ENCODE measurements around the gene RPF1. TPM values are rescaled to one million over a fixed set of nuclear protein-coding genes. Genes with fewer than 3 reads are reported as not detected.
A peak's percentile ranks its signal among the peaks of the same experiment; 100 is the strongest.
"Not testable (repeated sequence)": the region's sequence is repeated elsewhere in the genome, so short reads cannot be mapped to it uniquely, and the experiment has no call there.

RPF1 gene
- total RNA-seq, 2 experiments from 2014 or later: 67.6 to 69.4 TPM

GRCh38 chr1:84434801-84435549, 44.1 kb upstream of the RPF1 start:
- ChIA-PET POLR2A (interaction anchor here (1.1 to 7.6 kb wide), 9 partner anchors 17 to 842 kb away, joined by 3 to 87 read pairs (median 6); partner anchors contain the start of genes BCL10, CTBS, GNG5 and PRKACB), CTCF (interaction anchor here (0.7 to 3.4 kb wide), 7 partner anchors 13 to 514 kb away, joined by 3 to 24 read pairs (median 4); partner anchors contain the start of gene PRKACB)
- H3K9me3 ChIP-seq (ENCODE audit: control insufficient read depth in 1 of 2, insufficient read depth in 1 of 2, low read length in 2 of 2): no peaks in the 10 kb centered on the region
- intact Hi-C loops (cut with DNase I, micrococcal nuclease): loop anchor here (2.0 to 10.0 kb wide), 6 partner anchors 130 to 503 kb away; partner anchors contain the start of genes SAMD13 (in 1 of the 2) and SSX2IP (in 1 of the 2)
- H3K27me3 ChIP-seq (ENCODE audit: control insufficient read depth in 1 of 2, insufficient read depth in 2 of 2, low read length in 2 of 2): no peaks in the 10 kb centered on the region
- Mint-ChIP-seq H3K9me3 (peaks cover 3% of the 10 kb centered on the region), H3K4me3 (no peak overlapping the region), H3K27ac (no peak overlapping the region), H3K36me3 (ENCODE audit: low read depth) (no peaks in the 10 kb centered on the region), H3K4me1 (ENCODE audit: low read depth) (peaks cover 11% of the 10 kb centered on the region), H3K27me3 (no peaks in the 10 kb centered on the region)
- peak overlapping the region; percentile 33 to 67 for H3K27ac ChIP-seq (ENCODE audit: low read depth in 1 of 2, low read length in 2 of 2)
- no peaks in the 10 kb centered on the region for H3K36me3 ChIP-seq (ENCODE audit: insufficient read depth, low read length)
- ATAC-seq (ENCODE audit: poor library complexity) (peak; percentile 41), DNase-seq (peak in 3 of 14 experiments; percentile 44 to 56 (median 50))
- TF ChIP-seq CTCF (IDR thresholded peaks at IDR 0.05): no peak
- H3K4me1 ChIP-seq (ENCODE audit: insufficient read depth, low read length): peaks cover 25% of the 10 kb centered on the region
- H3K4me3 ChIP-seq (ENCODE audit: low read length): peak overlapping the region; percentile 5

DNA sequence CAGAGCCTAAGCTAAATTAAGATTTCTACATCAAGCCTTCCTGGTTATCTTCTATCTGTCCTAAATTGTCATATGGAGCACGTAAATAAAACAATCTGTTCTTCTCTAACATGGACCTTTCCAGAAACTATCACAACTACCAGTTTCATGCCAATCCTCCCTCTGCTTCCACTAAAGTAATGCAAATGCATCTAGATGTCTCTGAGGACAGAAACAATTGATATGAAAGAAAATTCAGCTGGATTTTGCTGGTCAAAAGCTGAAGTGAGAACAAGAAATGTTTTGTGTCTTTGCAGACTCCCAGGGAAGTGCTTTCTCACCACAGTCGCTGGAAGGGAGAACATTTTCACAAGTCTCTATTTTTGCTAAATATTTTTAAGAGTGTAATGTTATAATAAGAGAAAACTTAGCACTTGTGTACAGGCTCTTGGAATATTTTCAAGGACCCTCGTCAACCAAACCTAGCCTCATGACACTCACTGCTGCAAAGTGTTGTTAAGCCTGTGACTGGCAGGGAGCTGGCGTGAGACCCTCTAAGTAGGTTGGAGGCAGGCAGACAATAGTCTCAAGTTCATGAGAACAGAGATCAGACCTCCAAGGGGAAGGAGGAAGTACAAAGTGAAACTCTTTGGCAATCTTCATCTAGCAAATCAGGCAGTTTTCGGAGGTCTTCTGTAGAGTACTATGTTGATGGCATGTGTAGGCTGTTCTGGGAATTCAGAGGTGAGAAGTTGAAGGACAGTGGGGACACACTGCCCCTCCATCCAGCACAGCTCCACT, 42.0 kb upstream of the RPF1 start:
- Histone ChIP-seq H3K36me3 (ENCODE audit: insufficient read depth, low read length) (no peaks in the 10 kb centered on the region), H3K4me1 (ENCODE audit: insufficient read depth, low read length) (peaks cover 25% of the 10 kb centered on the region), H3K27ac (ENCODE audit: low read depth in 1 of 2, low read length in 2 of 2) (no peak overlapping the region), H3K27me3 (ENCODE audit: control insufficient read depth in 1 of 2, insufficient read depth in 2 of 2, low read length in 2 of 2) (no peaks in the 10 kb centered on the region), H3K4me3 (ENCODE audit: low read length) (peak overlapping the region; percentile 19), H3K9me3 (ENCODE audit: control insufficient read depth in 1 of 2, insufficient read depth in 1 of 2, low read length in 2 of 2) (no peaks in the 10 kb centered on the region)
- Mint-ChIP-seq H3K27me3 (no peaks in the 10 kb centered on the region), H3K36me3 (ENCODE audit: low read depth) (no peaks in the 10 kb centered on the region), H3K4me1 (ENCODE audit: low read depth) (peaks cover 13% of the 10 kb centered on the region), H3K9me3 (no peaks in the 10 kb centered on the region), H3K27ac (no peak overlapping the region), H3K4me3 (no peak overlapping the region)
- peak in 4 of 14 experiments; percentile 18 to 49 (median 32) for DNase-seq
- ATAC-seq (ENCODE audit: poor library complexity): peak; percentile 20
- no peak for TF ChIP-seq CTCF (IDR thresholded peaks at IDR 0.05)
- CTCF ChIA-PET: interaction anchor here (1.3 to 1.7 kb wide), 2 partner anchors 43 to 296 kb away, joined by 3 to 5 read pairs; no protein-coding TSS in a partner anchor
- intact Hi-C loops (cut with DNase I, micrococcal nuclease): loop anchor here (5.0 to 10.0 kb wide), 5 partner anchors 132 to 505 kb away; partner anchors contain the start of genes SAMD13 (in 1 of the 2) and SSX2IP (in 1 of the 2)
- POLR2A ChIA-PET: interaction anchor here (0.6 to 7.6 kb wide), 6 partner anchors 42 to 296 kb away, joined by 3 to 87 read pairs (median 4); partner anchors contain the start of genes CTBS, PRKACB, RPF1 and SAMD13

DNA sequence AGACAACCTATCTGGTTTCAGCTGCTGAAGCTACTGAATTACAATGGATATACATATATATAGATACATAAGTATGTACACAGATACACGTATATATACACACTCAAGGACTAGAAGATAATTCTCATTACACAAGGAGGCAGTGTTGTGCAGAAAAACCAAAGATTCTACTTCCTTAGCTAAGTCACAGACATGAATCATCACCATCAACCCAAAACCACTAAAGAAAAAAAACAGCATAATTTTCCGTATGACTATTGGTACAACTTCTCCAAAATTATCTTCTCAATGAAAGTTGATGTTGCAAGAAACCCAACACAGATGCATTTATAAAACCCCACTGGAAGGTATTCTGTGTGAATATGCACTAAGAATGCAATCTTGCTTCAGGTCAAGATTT, 36.8 kb upstream of the RPF1 start:
- H3K4me1 ChIP-seq (ENCODE audit: insufficient read depth, low read length): peaks cover 17% of the 10 kb centered on the region
- H3K27ac ChIP-seq (ENCODE audit: low read depth in 1 of 2, low read length in 2 of 2): no peak overlapping the region
- Mint-ChIP-seq H3K27me3 (peaks cover 15% of the 10 kb centered on the region), H3K27ac (peak overlapping the region; percentile 1), H3K4me1 (ENCODE audit: low read depth) (peaks cover 11% of the 10 kb centered on the region), H3K36me3 (ENCODE audit: low read depth) (no peaks in the 10 kb centered on the region), H3K9me3 (no peaks in the 10 kb centered on the region), H3K4me3 (peak overlapping the region; percentile 5)
- H3K36me3 ChIP-seq (ENCODE audit: insufficient read depth, low read length): no peaks in the 10 kb centered on the region
- H3K4me3 ChIP-seq (ENCODE audit: low read length): no peak overlapping the region
- TF ChIP-seq CTCF (IDR thresholded peaks at IDR 0.05): peak; percentile 69
- intact Hi-C loops (cut with DNase I, micrococcal nuclease): loop anchor here (1.0 to 5.0 kb wide), 9 partner anchors 37 to 493 kb away; partner anchors contain the start of genes CTBS (in 1 of the 2), GNG5 (in 1 of the 2), RPF1 (in 1 of the 2) and SPATA1 (in 1 of the 2)
- POLR2A ChIA-PET: interaction anchor here (0.7 to 2.1 kb wide), 10 partner anchors 10 to 301 kb away, joined by 3 to 21 read pairs (median 5); partner anchors contain the start of genes CTBS, GNG5, PRKACB and RPF1
- H3K9me3 ChIP-seq (ENCODE audit: control insufficient read depth in 1 of 2, insufficient read depth in 1 of 2, low read length in 2 of 2): no peaks in the 10 kb centered on the region
- no peaks in the 10 kb centered on the region for H3K27me3 ChIP-seq (ENCODE audit: control insufficient read depth in 1 of 2, insufficient read depth in 2 of 2, low read length in 2 of 2)
- CTCF ChIA-PET: interaction anchor here (0.6 to 2.2 kb wide), 31 partner anchors 9 to 502 kb away, joined by 3 to 14 read pairs (median 5); partner anchors contain the start of genes CTBS, GNG5, PRKACB and SPATA1
- peak in 4 of 14 experiments; percentile 7 to 89 (median 86) for DNase-seq
- peak; percentile 98 for ATAC-seq (ENCODE audit: poor library complexity)

DNA sequence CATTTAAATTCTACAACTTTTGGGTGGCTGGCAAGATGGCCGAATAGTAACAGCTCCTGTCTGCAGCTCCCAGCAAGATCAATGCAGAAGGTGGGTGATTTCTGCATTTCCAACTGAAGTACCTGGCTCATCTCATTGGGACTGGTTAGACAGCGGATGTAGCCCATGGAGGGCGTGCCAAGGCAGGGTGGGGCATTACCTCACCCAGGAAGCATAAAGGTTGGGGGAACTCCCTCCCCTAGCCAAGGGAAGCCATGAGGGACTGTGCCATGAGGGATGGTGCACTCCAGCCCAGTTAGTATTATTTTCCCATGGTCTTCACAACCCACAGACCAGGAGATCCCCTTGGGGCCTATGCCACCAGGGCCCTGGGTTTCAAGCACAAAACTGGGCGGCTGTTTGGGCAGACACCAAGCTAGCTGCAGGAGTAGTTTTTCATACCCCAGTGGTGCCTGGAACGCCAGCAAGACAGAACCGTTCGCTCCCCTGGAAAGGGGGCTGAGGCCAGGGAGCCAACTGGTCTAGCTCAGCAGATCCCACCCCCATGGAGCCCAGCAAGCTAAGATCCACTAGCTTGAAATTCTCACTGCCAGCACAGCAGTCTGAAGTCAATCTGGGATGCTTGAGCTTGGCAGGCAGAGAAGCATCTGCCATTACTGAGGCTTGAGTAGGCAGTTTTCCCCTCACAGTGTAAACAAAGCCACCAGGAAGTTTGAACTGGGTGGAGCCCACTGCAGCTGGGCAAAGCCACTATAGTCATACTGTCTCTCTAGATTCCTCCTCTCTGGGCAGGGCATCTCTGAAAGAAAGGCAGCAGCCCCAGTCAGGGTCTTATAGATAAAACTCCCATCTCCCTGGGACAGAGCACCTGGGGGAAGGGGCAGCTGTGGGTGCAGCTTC, 36.1 kb upstream of the RPF1 start:
- ChIA-PET POLR2A (interaction anchor here (0.7 to 2.1 kb wide), 10 partner anchors 9 to 302 kb away, joined by 3 to 21 read pairs (median 5); partner anchors contain the start of genes CTBS, GNG5, PRKACB and RPF1), CTCF (interaction anchor here (0.6 to 2.2 kb wide), 30 partner anchors 10 to 502 kb away, joined by 3 to 14 read pairs (median 5); partner anchors contain the start of genes CTBS, GNG5, PRKACB and SPATA1)
- not testable (repeated sequence) for H3K36me3 ChIP-seq (ENCODE audit: insufficient read depth, low read length); H3K9me3 Mint-ChIP-seq; H3K27me3 ChIP-seq (ENCODE audit: control insufficient read depth in 1 of 2, insufficient read depth in 2 of 2, low read length in 2 of 2); H3K27ac ChIP-seq (ENCODE audit: low read depth in 1 of 2, low read length in 2 of 2); H3K9me3 ChIP-seq (ENCODE audit: control insufficient read depth in 1 of 2, insufficient read depth in 1 of 2, low read length in 2 of 2); H3K4me3 ChIP-seq (ENCODE audit: low read length); H3K36me3 Mint-ChIP-seq (ENCODE audit: low read depth)
- intact Hi-C loops (cut with DNase I, micrococcal nuclease): loop anchor here (1.0 to 5.0 kb wide), 9 partner anchors 36 to 492 kb away; partner anchors contain the start of genes CTBS (in 1 of the 2), GNG5 (in 1 of the 2), RPF1 (in 1 of the 2) and SPATA1 (in 1 of the 2)
- peak in 8 of 14 experiments; percentile 10 to 74 (median 28) for DNase-seq
- ATAC-seq (ENCODE audit: poor library complexity): peak; percentile 40
- H3K27me3 Mint-ChIP-seq: peaks cover 21% of the 10 kb centered on the region
- peaks cover 12% of the 10 kb centered on the region for H3K4me1 ChIP-seq (ENCODE audit: insufficient read depth, low read length)
- peaks cover 11% of the 10 kb centered on the region for H3K4me1 Mint-ChIP-seq (ENCODE audit: low read depth)
- H3K27ac Mint-ChIP-seq: peak overlapping the region; percentile 1
- peak overlapping the region; percentile 3 for H3K4me3 Mint-ChIP-seq

Measured in CD4-positive, alpha-beta T cell (primary cell).